GM15510 (cell line): ENCODE data around the gene CIAO3.

Source experiments
- POLR2A ChIP-seq: IDR thresholded peaks from 3 replicates; pipeline ENCODE4 v1.6.1; 2011; ENCODE audit warnings: borderline replicate concordance; ENCODE audit not compliant: insufficient read length; ENCODE audit errors: extremely low read depth

Gene CIAO3

GRCh38 chr16:740764-741505, at the start of gene CIAO3:
CIAO3 (minus strand) TSS chr16:740997; CDS start chr16:740985, 12 bp downstream.
- peak; percentile 74 for TF ChIP-seq POLR2A

- no peak for TF ChIP-seq POLR2A
Observed at GRCh38 chr16:790086-790485, 49.3 kb upstream of the CIAO3 start.

GRCh38 chr16:789191-789850, 48.5 kb upstream of the CIAO3 start:
- no peak for TF ChIP-seq POLR2A

- TF ChIP-seq POLR2A: peak; percentile 71
Observed at GRCh38 chr16:788399-789126, 47.8 kb upstream of the CIAO3 start, which contains the start of gene CHTF18. CHTF18 (plus strand) TSS chr16:788620; CDS start chr16:788685, 65 bp downstream.

GRCh38 chr16:787978-788398, 47.2 kb upstream of the CIAO3 start, which contains the start of gene RPUSD1:
RPUSD1 (minus strand) TSS chr16:788381; CDS start chr16:787737, 644 bp downstream.
- peak; percentile 75 for TF ChIP-seq POLR2A

- no peak for TF ChIP-seq POLR2A
Observed at GRCh38 chr16:787321-787966, 46.6 kb upstream of the CIAO3 start.

GRCh38 chr16:785563-786535, 45.1 kb upstream of the CIAO3 start:
- no peak for TF ChIP-seq POLR2A

GRCh38 chr16:784431-784830, 43.6 kb upstream of the CIAO3 start:
- TF ChIP-seq POLR2A: no peak

- no peak for TF ChIP-seq POLR2A
Observed at GRCh38 chr16:783404-784161, 42.8 kb upstream of the CIAO3 start.

- no peak for TF ChIP-seq POLR2A
Observed at GRCh38 chr16:782766-783403, 42.1 kb upstream of the CIAO3 start.

- no peak for TF ChIP-seq POLR2A
Observed at GRCh38 chr16:782258-782657, 41.5 kb upstream of the CIAO3 start.

- TF ChIP-seq POLR2A: no peak
Observed at GRCh38 chr16:781346-782010, 40.7 kb upstream of the CIAO3 start.

- TF ChIP-seq POLR2A: no peak
Observed at GRCh38 chr16:780296-780695, 39.5 kb upstream of the CIAO3 start.

- TF ChIP-seq POLR2A: no peak
Observed at GRCh38 chr16:779561-779960, 38.8 kb upstream of the CIAO3 start.
